ENCODE data around the gene COCH. TPM values are rescaled to one million over a fixed set of nuclear protein-coding genes. Genes with fewer than 3 reads are reported as not detected.

The COCH gene
- total and polyA plus RNA-seq, 4 experiments from 2014 or later: 0.27 to 1.8 TPM; not detected in 2

DNA sequence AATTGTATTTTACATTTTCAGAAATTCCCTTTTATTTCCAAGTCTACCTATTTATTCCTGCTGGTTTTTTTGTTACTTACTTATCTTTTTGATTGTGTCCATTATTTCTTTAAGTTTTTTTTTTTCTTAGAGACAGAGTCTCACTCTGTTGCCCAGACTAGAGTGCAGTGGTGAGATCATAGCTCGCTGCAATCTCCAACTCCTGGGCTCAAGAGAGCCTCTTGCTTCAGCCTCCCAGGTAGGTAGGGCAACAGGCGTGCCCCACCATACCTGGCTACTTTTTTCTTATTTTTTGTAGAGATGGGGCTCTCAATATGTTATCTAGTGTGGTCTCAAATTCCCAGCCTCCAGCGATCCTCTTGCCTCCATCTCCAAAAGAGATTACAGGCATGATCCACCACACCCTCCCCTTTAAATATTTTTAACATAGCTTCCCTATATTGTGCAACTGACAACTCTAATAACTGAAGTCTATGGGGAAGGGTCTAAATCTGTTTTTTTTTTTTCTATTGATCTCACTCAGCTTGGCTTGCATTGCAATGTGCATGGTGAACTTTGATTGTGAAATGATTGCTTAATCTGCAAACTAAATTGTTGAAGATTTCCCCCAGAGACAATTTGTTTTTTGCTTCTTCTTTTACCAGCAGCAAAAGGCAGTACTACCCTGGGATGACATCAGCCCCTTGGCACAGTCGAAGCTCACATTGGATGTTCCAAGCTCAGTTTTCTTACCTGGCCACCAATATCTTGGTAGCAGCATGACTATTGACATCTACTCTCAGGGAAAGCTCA lies 25.7 kb upstream of the COCH start:
- Histone ChIP-seq H3K36me3 (ENCODE audit: insufficient read depth, low read length) (no peaks in the 10 kb centered on the region), H3K9me3 (ENCODE audit: control insufficient read depth in 1 of 2, low read length in 2 of 2) (no peaks in the 10 kb centered on the region), H3K4me1 (ENCODE audit: insufficient read depth, low read length) (no peaks in the 10 kb centered on the region), H3K4me3 (ENCODE audit: low read length in 2 of 2) (no peak overlapping the region), H3K27ac (ENCODE audit: low read depth, low read length) (no peak overlapping the region), H3K27me3 (ENCODE audit: insufficient read depth, low read length) (no peaks in the 10 kb centered on the region)
- CTCF ChIA-PET (ENCODE audit: partially characterized antibody): interaction anchor here (1.4 kb wide), 1 partner anchor 8 kb away, joined by 3 read pairs; no protein-coding TSS in a partner anchor
- no peaks in the 10 kb centered on the region for H3K4me1 Mint-ChIP-seq
- POLR2A ChIA-PET (ENCODE audit: partially characterized antibody): no interaction called here
- intact Hi-C loops (cut with micrococcal nuclease): no loop called here
- H3K27ac Mint-ChIP-seq: no peak overlapping the region
- no peaks in the 10 kb centered on the region for H3K36me3 Mint-ChIP-seq
- peaks cover 0 to 1% (median 0%) of the 10 kb centered on the region in 8 donors for H3K9me3 Mint-ChIP-seq
- H3K27me3 Mint-ChIP-seq: peaks cover 18 to 20% of the 10 kb centered on the region in 2 donors
- no peak for DNase-seq
- H3K4me3 Mint-ChIP-seq: no peak overlapping the region

DNA sequence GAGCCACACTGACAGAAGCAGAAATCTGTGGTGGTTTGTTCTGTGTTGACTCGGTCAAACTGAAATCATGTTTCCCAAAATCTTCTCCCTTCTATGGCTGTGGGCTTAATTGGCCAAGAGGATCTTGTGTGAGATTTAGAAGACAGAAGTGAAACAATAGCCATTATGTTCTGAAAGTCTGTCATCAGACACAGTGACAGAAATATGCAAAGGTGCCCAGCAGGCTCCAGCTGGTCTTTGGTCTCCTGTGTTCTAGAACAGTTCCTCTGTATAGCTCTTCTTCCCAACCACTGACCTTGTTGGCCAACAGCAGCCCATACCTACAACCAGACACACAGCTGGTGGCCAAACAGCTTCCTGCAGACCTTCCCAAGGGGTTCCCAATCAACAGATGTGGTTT lies 25.0 kb upstream of the COCH start:
- Mint-ChIP-seq H3K4me1 (no peaks in the 10 kb centered on the region), H3K9me3 (peaks cover 0 to 1% (median 0%) of the 10 kb centered on the region in 8 donors), H3K27me3 (peaks cover 17% of the 10 kb centered on the region in 2 donors), H3K36me3 (no peaks in the 10 kb centered on the region), H3K4me3 (no peak overlapping the region), H3K27ac (no peak overlapping the region)
- H3K4me3 ChIP-seq (ENCODE audit: low read length in 2 of 2): no peak overlapping the region
- no peaks in the 10 kb centered on the region for H3K9me3 ChIP-seq (ENCODE audit: control insufficient read depth in 1 of 2, low read length in 2 of 2)
- no peak overlapping the region for H3K27ac ChIP-seq (ENCODE audit: low read depth, low read length)
- ChIA-PET POLR2A (ENCODE audit: partially characterized antibody) (no interaction called here), CTCF (ENCODE audit: partially characterized antibody) (interaction anchor here (1.4 kb wide), 1 partner anchor 9 kb away, joined by 3 read pairs; no protein-coding TSS in a partner anchor)
- H3K27me3 ChIP-seq (ENCODE audit: insufficient read depth, low read length): no peaks in the 10 kb centered on the region
- no peaks in the 10 kb centered on the region for H3K4me1 ChIP-seq (ENCODE audit: insufficient read depth, low read length)
- no peaks in the 10 kb centered on the region for H3K36me3 ChIP-seq (ENCODE audit: insufficient read depth, low read length)
- intact Hi-C loops (cut with micrococcal nuclease): no loop called here
- no peak for DNase-seq

DNA sequence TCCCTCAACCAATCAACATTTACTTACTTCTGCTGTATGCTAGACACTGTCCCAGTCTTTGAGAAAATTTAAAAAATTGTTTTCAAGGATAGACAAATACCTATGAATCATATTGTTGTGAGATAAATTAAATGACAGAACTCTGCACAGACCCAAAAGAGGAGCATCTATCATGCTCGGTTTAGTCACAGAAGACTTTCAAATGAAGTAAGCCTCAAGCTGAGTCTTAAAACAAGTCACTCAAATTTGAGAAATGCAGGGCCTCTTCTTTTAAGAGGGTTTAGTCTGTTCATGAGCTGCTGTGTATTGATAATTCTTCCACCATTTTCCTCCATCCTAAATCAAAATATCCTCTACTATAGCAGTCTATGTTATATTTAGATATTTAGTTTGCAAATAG lies 24.4 kb upstream of the COCH start:
- CTCF ChIA-PET (ENCODE audit: partially characterized antibody): interaction anchor here (1.4 kb wide), 1 partner anchor 9 kb away, joined by 3 read pairs; no protein-coding TSS in a partner anchor
- peaks cover 17% of the 10 kb centered on the region in 2 donors for H3K27me3 Mint-ChIP-seq
- no peaks in the 10 kb centered on the region for H3K27me3 ChIP-seq (ENCODE audit: insufficient read depth, low read length)
- H3K9me3 Mint-ChIP-seq: peaks cover 0 to 1% (median 0%) of the 10 kb centered on the region in 8 donors
- DNase-seq: no peak
- no peaks in the 10 kb centered on the region for H3K36me3 ChIP-seq (ENCODE audit: insufficient read depth, low read length)
- H3K36me3 Mint-ChIP-seq: no peaks in the 10 kb centered on the region
- intact Hi-C loops (cut with micrococcal nuclease): no loop called here
- H3K27ac ChIP-seq (ENCODE audit: low read depth, low read length): no peak overlapping the region
- peaks cover 0 to 1% (median under 1%) of the 10 kb centered on the region in 4 donors for H3K4me1 Mint-ChIP-seq
- H3K4me1 ChIP-seq (ENCODE audit: insufficient read depth, low read length): no peaks in the 10 kb centered on the region
- no peak overlapping the region for H3K27ac Mint-ChIP-seq
- POLR2A ChIA-PET (ENCODE audit: partially characterized antibody): no interaction called here
- H3K4me3 ChIP-seq (ENCODE audit: low read length in 2 of 2): no peak overlapping the region
- no peak overlapping the region for H3K4me3 Mint-ChIP-seq
- H3K9me3 ChIP-seq (ENCODE audit: control insufficient read depth in 1 of 2, low read length in 2 of 2): no peaks in the 10 kb centered on the region

DNA sequence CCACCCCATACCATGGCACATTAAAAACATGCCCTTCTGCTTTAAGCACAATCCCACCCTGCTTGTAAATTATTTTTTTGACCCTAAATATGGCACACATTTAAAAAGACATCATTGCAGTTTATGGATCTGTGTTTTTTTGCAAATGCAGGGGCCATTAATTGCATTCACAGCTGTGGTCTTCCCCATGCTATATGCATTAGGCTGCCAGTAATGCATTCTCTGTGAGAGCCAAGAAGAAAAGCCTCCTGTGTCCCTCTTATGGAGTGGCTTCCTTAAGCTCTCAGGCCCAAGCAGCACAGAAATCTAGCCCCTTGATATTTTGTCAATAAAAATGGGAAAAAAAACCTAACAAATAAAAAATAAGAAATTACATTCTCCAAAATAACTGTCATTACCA lies 20.4 kb upstream of the COCH start:
- CTCF ChIA-PET (ENCODE audit: partially characterized antibody): no interaction called here
- H3K4me1 Mint-ChIP-seq: peaks cover 4 to 5% (median 4%) of the 10 kb centered on the region in 4 donors
- intact Hi-C loops (cut with micrococcal nuclease): no loop called here

DNA sequence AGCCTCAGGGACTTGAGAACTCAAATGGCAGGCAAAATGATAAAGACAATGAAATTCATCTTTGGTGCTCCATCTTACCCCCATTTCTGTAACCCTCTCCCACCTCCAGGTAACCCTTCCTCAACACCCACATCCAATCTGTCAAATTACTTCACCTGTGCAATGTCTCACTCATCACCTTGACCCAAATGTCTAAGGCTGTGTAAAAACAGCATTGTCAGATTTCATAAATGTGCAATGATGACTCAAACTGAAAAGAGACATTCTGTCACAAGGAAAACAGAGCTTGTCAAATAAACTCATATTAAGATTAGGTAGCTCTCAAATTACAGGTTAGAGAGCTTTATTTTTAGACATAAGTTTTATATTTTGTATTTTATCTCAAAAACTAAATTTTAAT lies 19.9 kb upstream of the COCH start:
- peaks cover 4 to 5% (median 4%) of the 10 kb centered on the region in 4 donors for H3K4me1 Mint-ChIP-seq
- Histone ChIP-seq H3K36me3 (ENCODE audit: insufficient read depth, low read length) (no peaks in the 10 kb centered on the region), H3K27ac (ENCODE audit: low read depth, low read length) (no peak overlapping the region), H3K9me3 (ENCODE audit: control insufficient read depth in 1 of 2, low read length in 2 of 2) (no peaks in the 10 kb centered on the region), H3K4me1 (ENCODE audit: insufficient read depth, low read length) (no peaks in the 10 kb centered on the region), H3K4me3 (ENCODE audit: low read length in 2 of 2) (no peak overlapping the region), H3K27me3 (ENCODE audit: insufficient read depth, low read length) (no peaks in the 10 kb centered on the region)
- intact Hi-C loops (cut with micrococcal nuclease): no loop called here
- no peaks in the 10 kb centered on the region for H3K9me3 Mint-ChIP-seq
- CTCF ChIA-PET (ENCODE audit: partially characterized antibody): interaction anchor here (0.7 kb wide), 1 partner anchor 176 kb away, joined by 4 read pairs; no protein-coding TSS in a partner anchor
- peaks cover 10% of the 10 kb centered on the region in 2 donors for H3K27me3 Mint-ChIP-seq
- no peak for DNase-seq
- no peaks in the 10 kb centered on the region for H3K36me3 Mint-ChIP-seq
- POLR2A ChIA-PET (ENCODE audit: partially characterized antibody): no interaction called here
- no peak overlapping the region for H3K27ac Mint-ChIP-seq
- H3K4me3 Mint-ChIP-seq: no peak overlapping the region

More for the DNA sequence above, 20.4 kb upstream of the COCH start:
- no peaks in the 10 kb centered on the region for H3K36me3 ChIP-seq (ENCODE audit: insufficient read depth, low read length)
- no peak overlapping the region for H3K4me3 Mint-ChIP-seq
- no peak overlapping the region for H3K27ac ChIP-seq (ENCODE audit: low read depth, low read length)
- POLR2A ChIA-PET (ENCODE audit: partially characterized antibody): no interaction called here
- H3K36me3 Mint-ChIP-seq: no peaks in the 10 kb centered on the region
- no peak overlapping the region for H3K4me3 ChIP-seq (ENCODE audit: low read length in 2 of 2)
- H3K4me1 ChIP-seq (ENCODE audit: insufficient read depth, low read length): no peaks in the 10 kb centered on the region
- DNase-seq: no peak
- H3K9me3 Mint-ChIP-seq: no peaks in the 10 kb centered on the region
- H3K9me3 ChIP-seq (ENCODE audit: control insufficient read depth in 1 of 2, low read length in 2 of 2): no peaks in the 10 kb centered on the region
- no peaks in the 10 kb centered on the region for H3K27me3 ChIP-seq (ENCODE audit: insufficient read depth, low read length)
- peaks cover 15 to 16% of the 10 kb centered on the region in 2 donors for H3K27me3 Mint-ChIP-seq
- H3K27ac Mint-ChIP-seq: no peak overlapping the region

DNA sequence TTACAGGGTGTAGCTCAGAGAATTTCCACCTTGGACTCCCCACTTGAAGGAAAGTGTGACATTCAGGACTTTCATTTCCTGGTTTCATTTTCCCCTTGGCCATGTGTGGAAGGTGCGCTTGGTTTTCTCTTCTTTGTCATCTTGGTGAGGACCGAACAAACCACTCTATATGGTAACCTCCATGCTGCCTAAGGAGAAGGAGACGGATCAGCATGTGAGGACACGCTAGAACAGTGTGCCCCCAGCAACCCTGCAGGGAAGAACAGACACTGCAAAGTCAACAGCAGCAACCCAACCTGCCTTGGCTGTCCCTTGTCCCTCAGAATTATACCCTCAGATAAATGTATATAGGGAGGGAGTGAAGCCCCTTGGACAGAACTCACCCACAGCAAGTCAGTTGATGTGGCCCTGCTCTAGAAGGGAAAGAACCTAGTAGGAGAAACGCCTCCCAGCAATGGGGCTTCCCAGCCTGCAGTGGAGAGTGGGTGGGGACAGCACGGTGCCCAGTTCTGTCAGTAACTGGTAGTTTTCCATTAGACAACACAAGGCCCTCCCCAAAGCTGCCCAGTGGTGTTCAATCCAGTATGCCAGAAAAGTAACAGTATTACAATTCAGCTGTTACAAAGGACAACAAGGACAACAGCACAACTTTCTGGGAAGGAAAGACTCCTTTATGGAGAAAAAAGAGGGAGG lies 18.9 kb upstream of the COCH start:
- Histone ChIP-seq H3K4me1 (ENCODE audit: insufficient read depth, low read length) (no peaks in the 10 kb centered on the region), H3K4me3 (ENCODE audit: low read length in 2 of 2) (no peak overlapping the region), H3K27me3 (ENCODE audit: insufficient read depth, low read length) (no peaks in the 10 kb centered on the region), H3K36me3 (ENCODE audit: insufficient read depth, low read length) (no peaks in the 10 kb centered on the region), H3K9me3 (ENCODE audit: control insufficient read depth in 1 of 2, low read length in 2 of 2) (no peaks in the 10 kb centered on the region), H3K27ac (ENCODE audit: low read depth, low read length) (no peak overlapping the region)
- POLR2A ChIA-PET (ENCODE audit: partially characterized antibody): no interaction called here
- Mint-ChIP-seq H3K4me1 (peaks cover 4 to 5% (median 4%) of the 10 kb centered on the region in 4 donors), H3K9me3 (no peaks in the 10 kb centered on the region), H3K36me3 (no peaks in the 10 kb centered on the region), H3K4me3 (no peak overlapping the region), H3K27me3 (peaks cover 5 to 9% of the 10 kb centered on the region in 2 donors), H3K27ac (no peak overlapping the region)
- DNase-seq: no peak
- intact Hi-C loops (cut with micrococcal nuclease): no loop called here
- CTCF ChIA-PET (ENCODE audit: partially characterized antibody): no interaction called here

DNA sequence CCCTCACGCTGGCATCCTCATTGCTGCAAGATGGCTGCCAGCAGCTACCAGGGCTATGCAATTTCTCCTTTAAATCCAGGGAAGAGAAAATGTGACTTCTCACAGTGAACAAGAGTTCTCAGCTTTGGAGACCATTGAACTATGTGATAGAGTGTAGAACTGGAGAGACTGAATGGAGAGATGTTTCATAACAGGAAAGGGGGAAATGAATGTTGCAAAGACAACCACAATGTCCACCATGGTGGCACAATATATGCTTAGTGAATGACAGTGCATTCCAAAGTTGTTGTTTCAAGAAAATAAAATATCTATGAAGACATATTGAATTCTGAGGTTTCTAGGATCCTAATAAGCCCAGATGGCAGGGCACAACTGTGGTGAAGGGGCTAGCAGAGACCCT lies 13.2 kb upstream of the COCH start:
- H3K27me3 Mint-ChIP-seq: peaks cover 8 to 16% of the 10 kb centered on the region in 2 donors
- CTCF ChIA-PET (ENCODE audit: partially characterized antibody): no interaction called here
- no peaks in the 10 kb centered on the region for H3K9me3 ChIP-seq (ENCODE audit: control insufficient read depth in 1 of 2, low read length in 2 of 2)
- no peak overlapping the region for H3K4me3 Mint-ChIP-seq
- peaks cover 0 to 3% (median 0%) of the 10 kb centered on the region in 4 donors for H3K4me1 Mint-ChIP-seq
- H3K27ac Mint-ChIP-seq: no peak overlapping the region
- no peak overlapping the region for H3K4me3 ChIP-seq (ENCODE audit: low read length in 2 of 2)
- H3K36me3 Mint-ChIP-seq: no peaks in the 10 kb centered on the region
- H3K36me3 ChIP-seq (ENCODE audit: insufficient read depth, low read length): no peaks in the 10 kb centered on the region
- no peak overlapping the region for H3K27ac ChIP-seq (ENCODE audit: low read depth, low read length)
- intact Hi-C loops (cut with micrococcal nuclease): no loop called here
- POLR2A ChIA-PET (ENCODE audit: partially characterized antibody): no interaction called here
- no peaks in the 10 kb centered on the region for H3K4me1 ChIP-seq (ENCODE audit: insufficient read depth, low read length)
- H3K9me3 Mint-ChIP-seq: no peaks in the 10 kb centered on the region
- H3K27me3 ChIP-seq (ENCODE audit: insufficient read depth, low read length): no peaks in the 10 kb centered on the region
- no peak for DNase-seq

Data from CD4-positive, alpha-beta memory T cell (primary cell).